Measurements from ENCODE around the gene REEP1. TPM values are rescaled to one million over a fixed set of nuclear protein-coding genes. Genes with fewer than 3 reads are reported as not detected.

REEP1 gene
- total RNA-seq, 1 experiment from 2014 or later: 0.31 TPM

DNA sequence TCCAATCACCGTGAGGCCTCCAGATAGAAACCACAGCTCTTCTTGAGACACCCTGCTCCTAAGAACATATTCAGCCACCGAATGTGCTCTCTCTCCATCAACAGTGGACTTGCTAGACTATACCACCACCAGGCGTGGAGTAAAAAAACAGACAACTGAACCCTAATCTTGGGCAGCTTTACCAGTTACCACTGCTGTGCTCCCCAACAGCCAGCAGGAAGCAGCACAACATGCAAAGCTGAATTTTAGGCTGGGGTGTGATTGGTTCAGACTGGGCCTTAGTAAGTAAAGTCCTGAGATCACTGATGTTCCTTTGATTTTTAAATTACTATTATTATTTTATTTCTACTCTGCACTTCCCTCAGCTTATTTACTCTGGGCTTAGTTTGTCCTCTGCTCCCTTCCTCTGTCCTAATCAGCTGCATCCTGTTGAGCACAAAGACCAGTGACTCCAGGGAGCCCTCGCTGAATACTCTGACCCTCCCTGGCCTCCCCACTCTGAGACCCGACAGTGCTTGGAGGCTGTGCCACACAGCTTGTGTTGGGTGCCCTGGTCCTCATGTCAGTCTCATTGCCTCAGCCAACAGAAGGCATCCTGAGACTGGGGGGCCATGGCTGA, 116.3 kb downstream of the REEP1 start:
- no TSS peak for BruUV-seq (replicated peaks)
- CTCF ChIA-PET: interaction anchor here (0.6 kb wide), 1 partner anchor 394 kb away, joined by 3 read pairs; no protein-coding TSS in a partner anchor
- H3K36me3 ChIP-seq (ENCODE audit: low read depth): no peaks in the 10 kb centered on the region
- H3K9me2 ChIP-seq (ENCODE audit: insufficient read depth): no peaks in the 10 kb centered on the region
- intact Hi-C loops (cut with micrococcal nuclease; ENCODE audit: unreplicated experiment): loop anchor here (1.0 kb wide), 1 partner anchor 147 kb away; no protein-coding TSS in a partner anchor
- DNase-seq: peak in 1 of 2 experiments; percentile 30
- no peak overlapping the region for H3K4me3 ChIP-seq
- no peaks in the 10 kb centered on the region for H3K4me1 ChIP-seq (replicated peaks; ENCODE audit: insufficient read depth)
- no peak overlapping the region for H2AFZ ChIP-seq
- 0 out of 2 replicates have a peak, but pooled peaks cover 3% of the 10 kb centered on the region for H3K27me3 ChIP-seq (ENCODE audit: insufficient read depth, low read depth)
- no peaks in the 10 kb centered on the region for H3K9me3 ChIP-seq (ENCODE audit: insufficient read depth, low read depth)
- no peak overlapping the region for H3K4me2 ChIP-seq
- H4K20me1 ChIP-seq (ENCODE audit: insufficient read depth): no peaks in the 10 kb centered on the region
- TF ChIP-seq EZH2 (IDR thresholded peaks at IDR 0.05; ENCODE audit: low read depth): no peak
- peak; percentile 86 for TF ChIP-seq CTCF (conservative IDR thresholded peaks at IDR 0.05)
- H3F3A ChIP-seq (ENCODE audit: insufficient read depth, low read depth): no peaks in the 10 kb centered on the region
- no peak overlapping the region for H3K27ac ChIP-seq
- POLR2A ChIA-PET (ENCODE audit: unreplicated experiment): no interaction called here
- no peaks in the 10 kb centered on the region for H3K79me2 ChIP-seq (ENCODE audit: low read depth)

DNA sequence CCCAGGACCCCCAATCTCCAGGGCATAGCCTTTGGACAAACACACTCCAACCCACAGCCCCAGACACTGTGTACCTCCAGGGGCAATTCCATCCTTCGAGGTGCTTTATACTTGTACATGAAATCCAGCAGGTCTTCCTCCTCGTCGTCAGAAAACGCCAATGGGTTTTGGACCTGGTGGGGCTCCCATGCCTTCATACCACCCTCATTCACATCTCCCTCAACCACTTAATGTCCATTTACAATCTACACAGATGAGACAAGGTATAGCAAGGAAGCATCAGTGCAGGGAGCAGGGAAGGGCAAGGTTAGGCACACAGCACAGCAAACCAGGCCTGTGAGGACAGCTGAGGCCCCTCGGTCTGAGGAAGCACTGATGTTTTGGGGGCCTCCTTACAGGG, 117.5 kb downstream of the REEP1 start:
- no peak overlapping the region for H3K4me3 ChIP-seq
- POLR2A ChIA-PET (ENCODE audit: unreplicated experiment): no interaction called here

GRCh38 chr2:86218124-86218523, 119.3 kb downstream of the REEP1 start:
- Histone ChIP-seq H3K9me3 (ENCODE audit: insufficient read depth, low read depth) (no peaks in the 10 kb centered on the region), H3K9me2 (ENCODE audit: insufficient read depth) (no peaks in the 10 kb centered on the region), H3K27me3 (ENCODE audit: insufficient read depth, low read depth) (no peaks in the 10 kb centered on the region), H3K79me2 (ENCODE audit: low read depth) (no peaks in the 10 kb centered on the region), H3K27ac (no peak overlapping the region), H2AFZ (no peak overlapping the region), H3K4me1 (replicated peaks; ENCODE audit: insufficient read depth) (no peaks in the 10 kb centered on the region), H3K4me2 (no peak overlapping the region), H3F3A (ENCODE audit: insufficient read depth, low read depth) (no peaks in the 10 kb centered on the region), H3K36me3 (ENCODE audit: low read depth) (no peaks in the 10 kb centered on the region), H4K20me1 (ENCODE audit: insufficient read depth) (no peaks in the 10 kb centered on the region), H3K4me3 (no peak overlapping the region)
- ChIA-PET POLR2A (ENCODE audit: unreplicated experiment) (no interaction called here), CTCF (no interaction called here)
- DNase-seq: no peak
- no TSS peak for BruUV-seq (replicated peaks)
- no peak for TF ChIP-seq CTCF (conservative IDR thresholded peaks at IDR 0.05)
- no peak for TF ChIP-seq EZH2 (IDR thresholded peaks at IDR 0.05; ENCODE audit: low read depth)
- intact Hi-C loops (cut with micrococcal nuclease; ENCODE audit: unreplicated experiment): no loop called here

More for the DNA sequence above, 117.5 kb downstream of the REEP1 start:
- no peaks in the 10 kb centered on the region for H3K4me1 ChIP-seq (replicated peaks; ENCODE audit: insufficient read depth)
- intact Hi-C loops (cut with micrococcal nuclease; ENCODE audit: unreplicated experiment): no loop called here
- no peak overlapping the region for H3K4me2 ChIP-seq
- no peak for TF ChIP-seq EZH2 (IDR thresholded peaks at IDR 0.05; ENCODE audit: low read depth)
- no peak for TF ChIP-seq CTCF (conservative IDR thresholded peaks at IDR 0.05)
- no peaks in the 10 kb centered on the region for H3K9me3 ChIP-seq (ENCODE audit: insufficient read depth, low read depth)
- no peaks in the 10 kb centered on the region for H4K20me1 ChIP-seq (ENCODE audit: insufficient read depth)
- H3K79me2 ChIP-seq (ENCODE audit: low read depth): no peaks in the 10 kb centered on the region
- no peak overlapping the region for H2AFZ ChIP-seq
- no peak for DNase-seq
- H3K9me2 ChIP-seq (ENCODE audit: insufficient read depth): no peaks in the 10 kb centered on the region
- no peaks in the 10 kb centered on the region for H3F3A ChIP-seq (ENCODE audit: insufficient read depth, low read depth)
- CTCF ChIA-PET: no interaction called here
- no peaks in the 10 kb centered on the region for H3K36me3 ChIP-seq (ENCODE audit: low read depth)
- no TSS peak for BruUV-seq (replicated peaks)
- no peaks in the 10 kb centered on the region for H3K27me3 ChIP-seq (ENCODE audit: insufficient read depth, low read depth)
- no peak overlapping the region for H3K27ac ChIP-seq

All from PC-9 (cell line).